T-helper 1 cell (primary cell): ENCODE data around the gene FOXC1.

Source experiments
- DNase-seq, 5 donors: peaks; one replicate each; pipeline ENCODE4 v3.0.0-alpha.2; 2012 to 2020

The FOXC1 gene

GRCh38 chr6:1600063-1600763 lies 9.5 kb upstream of the FOXC1 start:
- no peak for DNase-seq

DNA sequence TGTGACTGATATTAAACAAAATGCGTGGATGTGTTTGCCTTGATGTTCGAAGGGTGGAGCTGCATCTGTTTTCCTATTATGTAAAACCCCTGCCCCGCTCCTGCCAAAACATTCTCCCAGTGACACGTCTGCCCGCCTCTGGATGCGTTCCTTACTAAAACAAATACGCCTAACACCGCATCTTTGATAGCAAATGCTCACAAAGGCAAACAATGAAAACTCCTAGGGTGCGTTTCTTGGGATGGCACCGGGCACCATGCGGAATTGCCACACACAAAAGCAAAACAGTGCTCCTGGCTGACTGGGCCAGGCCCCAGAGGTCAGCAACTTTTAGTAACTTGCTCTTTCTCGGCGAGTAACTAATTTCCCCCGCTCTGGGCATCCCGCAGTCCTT lies 9.0 kb upstream of the FOXC1 start:
- DNase-seq = no peak

- DNase-seq = no peak
Measured at GRCh38 chr6:1601158-1602048, 8.3 kb upstream of the FOXC1 start.

- DNase-seq = no peak
Measured at GRCh38 chr6:1602049-1602713, 7.5 kb upstream of the FOXC1 start.

- DNase-seq = no peak
Measured at GRCh38 chr6:1603708-1604107, 6.0 kb upstream of the FOXC1 start.

- peak in 4 of 5 donors; percentile 36 to 61 (median 48) for DNase-seq
Measured at GRCh38 chr6:1604158-1605003, 5.3 kb upstream of the FOXC1 start.

DNA sequence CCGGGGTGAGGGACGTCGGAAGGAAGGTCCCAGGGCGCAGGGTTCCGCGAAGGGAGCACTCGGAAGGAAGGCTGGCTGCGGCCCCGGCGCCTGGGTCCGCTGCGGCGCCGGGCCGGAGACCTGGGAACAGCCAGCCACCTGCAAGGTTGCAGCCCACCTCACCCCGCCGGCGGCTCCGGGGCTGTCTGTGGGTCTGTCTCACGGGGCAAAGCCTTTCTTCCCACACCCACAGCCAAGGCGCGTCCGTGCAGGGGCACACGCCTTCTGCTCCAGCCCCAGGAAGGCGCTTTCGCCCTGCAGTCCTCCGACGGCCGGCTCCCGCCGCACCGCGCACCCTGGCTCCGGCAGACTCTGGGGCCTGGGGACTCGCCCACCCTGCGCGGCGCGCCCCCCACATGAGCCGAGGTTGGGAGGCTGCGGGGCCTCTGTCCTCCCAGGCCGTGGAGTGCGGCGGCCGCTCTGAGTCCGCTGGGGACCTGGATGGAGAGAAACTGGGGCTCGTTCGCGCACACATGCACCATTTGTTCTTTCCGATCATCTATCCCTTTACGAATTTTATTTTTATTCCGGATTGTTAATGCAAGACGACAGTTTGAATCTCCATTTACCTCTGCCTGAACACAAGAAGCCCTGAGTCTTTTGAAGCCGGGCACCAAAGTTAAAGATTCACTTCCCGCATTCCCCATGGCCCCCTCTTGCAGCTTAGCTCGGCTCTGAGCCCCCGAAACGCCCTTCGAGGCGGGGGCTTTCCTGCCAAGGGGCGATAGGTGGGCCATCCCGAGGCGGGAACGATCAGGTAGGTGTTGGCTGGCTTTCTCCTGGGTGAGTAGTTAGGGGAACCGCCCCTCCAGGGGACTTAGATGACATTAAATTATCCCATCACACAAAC lies 4.5 kb upstream of the FOXC1 start:
- DNase-seq = no peak

DNA sequence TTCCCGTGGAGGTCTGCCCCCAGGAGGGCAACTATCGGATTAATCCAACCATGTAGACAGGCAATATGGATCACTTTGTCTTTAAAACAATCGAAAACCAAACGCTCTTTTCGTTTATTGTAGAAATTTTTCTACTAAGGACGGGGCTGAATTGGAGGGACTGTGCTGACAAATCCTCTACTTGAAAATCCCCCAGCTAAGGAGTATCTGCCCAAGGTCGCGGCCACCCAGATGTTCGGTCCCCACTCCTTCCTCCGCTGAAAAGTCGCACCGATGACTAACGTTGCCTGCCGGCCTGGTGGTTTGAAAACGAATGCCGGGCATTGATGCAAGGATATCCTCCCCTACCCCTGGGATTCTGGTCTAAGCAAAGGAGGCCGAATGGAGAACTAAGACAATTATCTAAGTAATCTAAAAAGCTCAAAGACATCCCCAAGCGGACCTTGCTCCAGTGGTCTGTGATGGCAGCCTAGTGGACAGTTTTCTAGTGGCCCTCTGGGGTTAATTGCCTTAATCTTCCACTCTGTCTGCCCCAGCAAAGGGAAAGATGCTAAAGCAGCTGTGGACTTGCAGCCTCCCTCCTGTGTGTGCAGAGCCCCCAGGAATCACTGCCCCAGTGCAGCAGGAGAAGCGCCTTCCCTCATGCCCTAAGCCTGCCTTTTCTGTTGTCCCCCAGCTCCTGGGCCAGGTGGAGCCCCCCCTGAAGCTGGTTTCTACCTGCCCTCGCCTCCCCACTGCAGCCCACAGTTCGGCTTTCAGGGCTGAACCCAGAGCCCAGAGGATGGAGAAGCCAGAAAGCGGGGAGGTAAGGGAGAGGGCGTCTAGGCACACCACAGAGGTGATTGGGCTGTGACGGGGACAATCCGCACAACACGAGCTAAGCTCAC lies 3.6 kb upstream of the FOXC1 start:
- no peak for DNase-seq

- no peak for DNase-seq
Measured at GRCh38 chr6:1606780-1607515, 2.8 kb upstream of the FOXC1 start.

- DNase-seq = no peak
Measured at GRCh38 chr6:1607516-1608221, 2.0 kb upstream of the FOXC1 start.

GRCh38 chr6:1608222-1609040 lies 1.3 kb upstream of the FOXC1 start:
- no peak for DNase-seq

GRCh38 chr6:1609041-1609647 lies 571 bp upstream of the FOXC1 start:
- no peak for DNase-seq

DNA sequence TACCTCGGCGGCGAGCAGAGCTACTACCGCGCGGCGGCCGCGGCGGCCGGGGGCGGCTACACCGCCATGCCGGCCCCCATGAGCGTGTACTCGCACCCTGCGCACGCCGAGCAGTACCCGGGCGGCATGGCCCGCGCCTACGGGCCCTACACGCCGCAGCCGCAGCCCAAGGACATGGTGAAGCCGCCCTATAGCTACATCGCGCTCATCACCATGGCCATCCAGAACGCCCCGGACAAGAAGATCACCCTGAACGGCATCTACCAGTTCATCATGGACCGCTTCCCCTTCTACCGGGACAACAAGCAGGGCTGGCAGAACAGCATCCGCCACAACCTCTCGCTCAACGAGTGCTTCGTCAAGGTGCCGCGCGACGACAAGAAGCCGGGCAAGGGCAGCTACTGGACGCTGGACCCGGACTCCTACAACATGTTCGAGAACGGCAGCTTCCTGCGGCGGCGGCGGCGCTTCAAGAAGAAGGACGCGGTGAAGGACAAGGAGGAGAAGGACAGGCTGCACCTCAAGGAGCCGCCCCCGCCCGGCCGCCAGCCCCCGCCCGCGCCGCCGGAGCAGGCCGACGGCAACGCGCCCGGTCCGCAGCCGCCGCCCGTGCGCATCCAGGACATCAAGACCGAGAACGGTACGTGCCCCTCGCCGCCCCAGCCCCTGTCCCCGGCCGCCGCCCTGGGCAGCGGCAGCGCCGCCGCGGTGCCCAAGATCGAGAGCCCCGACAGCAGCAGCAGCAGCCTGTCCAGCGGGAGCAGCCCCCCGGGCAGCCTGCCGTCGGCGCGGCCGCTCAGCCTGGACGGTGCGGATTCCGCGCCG lies 994 bp downstream of the FOXC1 start:
- peak in 1 of 5 donors; percentile 27 for DNase-seq

GRCh38 chr6:1611322-1611571 lies 1.5 kb downstream of the FOXC1 start:
- DNase-seq = no peak

DNA sequence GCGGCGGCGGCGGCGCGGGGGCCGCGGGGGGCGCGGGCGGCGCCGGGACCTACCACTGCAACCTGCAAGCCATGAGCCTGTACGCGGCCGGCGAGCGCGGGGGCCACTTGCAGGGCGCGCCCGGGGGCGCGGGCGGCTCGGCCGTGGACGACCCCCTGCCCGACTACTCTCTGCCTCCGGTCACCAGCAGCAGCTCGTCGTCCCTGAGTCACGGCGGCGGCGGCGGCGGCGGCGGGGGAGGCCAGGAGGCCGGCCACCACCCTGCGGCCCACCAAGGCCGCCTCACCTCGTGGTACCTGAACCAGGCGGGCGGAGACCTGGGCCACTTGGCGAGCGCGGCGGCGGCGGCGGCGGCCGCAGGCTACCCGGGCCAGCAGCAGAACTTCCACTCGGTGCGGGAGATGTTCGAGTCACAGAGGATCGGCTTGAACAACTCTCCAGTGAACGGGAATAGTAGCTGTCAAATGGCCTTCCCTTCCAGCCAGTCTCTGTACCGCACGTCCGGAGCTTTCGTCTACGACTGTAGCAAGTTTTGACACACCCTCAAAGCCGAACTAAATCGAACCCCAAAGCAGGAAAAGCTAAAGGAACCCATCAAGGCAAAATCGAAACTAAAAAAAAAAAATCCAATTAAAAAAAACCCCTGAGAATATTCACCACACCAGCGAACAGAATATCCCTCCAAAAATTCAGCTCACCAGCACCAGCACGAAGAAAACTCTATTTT lies 2.0 kb downstream of the FOXC1 start:
- DNase-seq = no peak

DNA sequence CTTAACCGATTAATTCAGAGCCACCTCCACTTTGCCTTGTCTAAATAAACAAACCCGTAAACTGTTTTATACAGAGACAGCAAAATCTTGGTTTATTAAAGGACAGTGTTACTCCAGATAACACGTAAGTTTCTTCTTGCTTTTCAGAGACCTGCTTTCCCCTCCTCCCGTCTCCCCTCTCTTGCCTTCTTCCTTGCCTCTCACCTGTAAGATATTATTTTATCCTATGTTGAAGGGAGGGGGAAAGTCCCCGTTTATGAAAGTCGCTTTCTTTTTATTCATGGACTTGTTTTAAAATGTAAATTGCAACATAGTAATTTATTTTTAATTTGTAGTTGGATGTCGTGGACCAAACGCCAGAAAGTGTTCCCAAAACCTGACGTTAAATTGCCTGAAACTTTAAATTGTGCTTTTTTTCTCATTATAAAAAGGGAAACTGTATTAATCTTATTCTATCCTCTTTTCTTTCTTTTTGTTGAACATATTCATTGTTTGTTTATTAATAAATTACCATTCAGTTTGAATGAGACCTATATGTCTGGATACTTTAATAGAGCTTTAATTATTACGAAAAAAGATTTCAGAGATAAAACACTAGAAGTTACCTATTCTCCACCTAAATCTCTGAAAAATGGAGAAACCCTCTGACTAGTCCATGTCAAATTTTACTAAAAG lies 2.7 kb downstream of the FOXC1 start:
- no peak for DNase-seq
